ENCODE data around the gene PUS3. TPM values are rescaled to one million over a fixed set of nuclear protein-coding genes. Genes with fewer than 3 reads are reported as not detected.
"Not testable (repeated sequence)": the region's sequence is repeated elsewhere in the genome, so short reads cannot be mapped to it uniquely, and the experiment has no call there.

The PUS3 gene
- total RNA-seq, 6 donors from 2014 or later: 2.6 to 22.5 (median 10.0) TPM

DNA sequence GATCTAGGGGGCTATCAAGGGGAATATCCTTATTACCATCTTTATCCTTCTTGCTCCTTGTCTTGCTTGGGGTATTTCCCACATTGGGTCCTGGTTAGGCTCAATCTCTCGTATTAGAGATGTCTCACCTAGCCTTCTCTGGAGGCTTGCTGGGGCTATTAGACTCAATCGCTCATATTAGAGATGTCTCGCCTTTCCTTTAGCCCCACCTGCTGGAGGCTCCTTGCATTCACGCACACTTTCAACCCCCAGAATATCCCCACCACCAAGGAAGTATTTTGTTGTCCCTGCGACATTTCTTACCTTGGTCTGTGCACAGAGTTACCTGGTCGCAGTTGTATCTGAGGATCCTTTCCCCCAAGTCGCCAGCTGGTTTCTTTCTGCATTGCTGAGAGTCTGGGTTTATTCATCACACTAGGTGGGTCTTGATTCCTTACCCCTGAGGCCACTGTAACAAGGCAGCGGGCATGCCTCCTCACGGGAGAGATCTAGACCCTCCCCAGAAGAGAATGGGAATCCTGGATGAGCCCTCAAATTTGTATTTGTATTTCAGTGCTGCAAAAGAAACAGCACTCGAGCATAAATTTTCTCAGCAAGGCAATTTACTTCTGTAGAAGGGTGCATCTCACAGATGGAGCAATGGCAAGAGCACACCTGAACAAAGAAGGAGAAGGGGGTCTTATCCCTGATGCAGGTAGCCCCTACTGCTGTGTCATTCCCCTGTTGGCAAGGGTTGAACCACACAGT is 31.4 kb downstream of the PUS3 start:
- H3K27me3 ChIP-seq: no peaks in the 10 kb centered on the region
- DNase-seq: no peak

GRCh38 chr11:125869521-125869920 is 33.5 kb downstream of the PUS3 start:
- 65 to 77% methylated on average over 2 of the region's 2 CpGs for WGBS, 2 donors
- Histone ChIP-seq H3K27me3 (no peaks in the 10 kb centered on the region), H3K36me3 (no peaks in the 10 kb centered on the region), H3K9me3 (no peaks in the 10 kb centered on the region), H3K4me3 (no peak overlapping the region), H3K4me1 (no peaks in the 10 kb centered on the region), H3K27ac (no peak overlapping the region)
- DNase-seq: no peak
- TF ChIP-seq, protein P1, sequence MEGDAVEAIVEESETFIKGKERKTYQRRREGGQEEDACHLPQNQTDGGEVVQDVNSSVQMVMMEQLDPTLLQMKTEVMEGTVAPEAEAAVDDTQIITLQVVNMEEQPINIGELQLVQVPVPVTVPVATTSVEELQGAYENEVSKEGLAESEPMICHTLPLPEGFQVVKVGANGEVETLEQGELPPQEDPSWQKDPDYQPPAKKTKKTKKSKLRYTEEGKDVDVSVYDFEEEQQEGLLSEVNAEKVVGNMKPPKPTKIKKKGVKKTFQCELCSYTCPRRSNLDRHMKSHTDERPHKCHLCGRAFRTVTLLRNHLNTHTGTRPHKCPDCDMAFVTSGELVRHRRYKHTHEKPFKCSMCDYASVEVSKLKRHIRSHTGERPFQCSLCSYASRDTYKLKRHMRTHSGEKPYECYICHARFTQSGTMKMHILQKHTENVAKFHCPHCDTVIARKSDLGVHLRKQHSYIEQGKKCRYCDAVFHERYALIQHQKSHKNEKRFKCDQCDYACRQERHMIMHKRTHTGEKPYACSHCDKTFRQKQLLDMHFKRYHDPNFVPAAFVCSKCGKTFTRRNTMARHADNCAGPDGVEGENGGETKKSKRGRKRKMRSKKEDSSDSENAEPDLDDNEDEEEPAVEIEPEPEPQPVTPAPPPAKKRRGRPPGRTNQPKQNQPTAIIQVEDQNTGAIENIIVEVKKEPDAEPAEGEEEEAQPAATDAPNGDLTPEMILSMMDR (IDR thresholded peaks at IDR 0.05): no peak
- TF ChIP-seq POLR2A (IDR thresholded peaks at IDR 0.05) (no peak), EP300 (IDR thresholded peaks at IDR 0.05) (no peak), POLR2AphosphoS5 (IDR thresholded peaks at IDR 0.05) (no peak)
- no peak for ATAC-seq (ENCODE audit: low FRiP score in 2 of 2)

More for the DNA sequence above, 31.4 kb downstream of the PUS3 start:
- no peaks in the 10 kb centered on the region for H3K36me3 ChIP-seq
- H3K27ac ChIP-seq: no peak overlapping the region
- TF ChIP-seq POLR2AphosphoS5 (IDR thresholded peaks at IDR 0.05): no peak
- no peak for TF ChIP-seq EP300 (IDR thresholded peaks at IDR 0.05)
- TF ChIP-seq POLR2A (IDR thresholded peaks at IDR 0.05): no peak
- TF ChIP-seq, protein P1 (IDR thresholded peaks at IDR 0.05): peak in 4 of 6 experiments; percentile 30 to 46 (median 38)
- H3K4me1 ChIP-seq: no peaks in the 10 kb centered on the region
- WGBS, 2 donors: 77 to 82% methylated on average over 10 of the region's 10 CpGs
- peak in 1 of 2 donors; percentile 73 for ATAC-seq (ENCODE audit: low FRiP score in 2 of 2)
- no peak overlapping the region for H3K4me3 ChIP-seq
- H3K9me3 ChIP-seq: no peaks in the 10 kb centered on the region

GRCh38 chr11:125865354-125865753 is 37.7 kb downstream of the PUS3 start:
- H3K9me3 ChIP-seq; H3K36me3 ChIP-seq; ATAC-seq (ENCODE audit: low FRiP score in 2 of 2); H3K4me1 ChIP-seq; H3K27me3 ChIP-seq; H3K27ac ChIP-seq; H3K4me3 ChIP-seq; DNase-seq: not testable (repeated sequence)
- WGBS, 2 donors: 88 to 96% methylated on average over 4 of the region's 4 CpGs

DNA sequence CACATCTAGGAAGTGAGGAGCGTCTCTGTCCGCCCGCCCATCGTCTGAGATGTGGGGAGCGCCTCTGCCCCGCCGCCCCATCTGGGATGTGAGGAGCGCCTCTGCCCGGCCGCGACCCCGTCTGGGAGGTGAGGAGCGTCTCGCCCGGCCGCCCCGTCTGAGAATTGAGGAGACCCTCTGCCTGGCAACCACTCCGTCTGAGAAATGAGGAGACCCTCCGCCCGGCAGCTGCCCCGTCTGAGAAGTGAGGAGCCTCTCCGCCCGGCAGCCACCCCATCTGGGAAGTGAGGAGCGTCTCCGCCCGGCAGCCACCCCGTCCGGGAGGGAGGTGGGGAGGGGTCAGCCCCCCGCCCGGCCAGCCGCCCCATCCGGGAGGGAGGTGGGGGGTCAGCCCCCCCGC is 40.2 kb downstream of the PUS3 start:
- H3K27ac ChIP-seq; H3K4me3 ChIP-seq; H3K36me3 ChIP-seq; H3K4me1 ChIP-seq; ATAC-seq (ENCODE audit: low FRiP score in 2 of 2); H3K27me3 ChIP-seq; H3K9me3 ChIP-seq: not testable (repeated sequence)
- peak in 1 of 2 donors; percentile 63 for DNase-seq
- WGBS, 2 donors: 90% methylated on average over 8 of the region's 33 CpGs; no CpG with 5 or more reads in 1 of the 2 donors

- peak in 1 of 2 donors; percentile 32 for DNase-seq
- not testable (repeated sequence) for H3K9me3 ChIP-seq; H3K4me3 ChIP-seq; H3K27me3 ChIP-seq; H3K27ac ChIP-seq; H3K4me1 ChIP-seq; ATAC-seq (ENCODE audit: low FRiP score in 2 of 2); H3K36me3 ChIP-seq
- 89 to 94% methylated on average over 7 to 9 of the region's 9 CpGs for WGBS, 2 donors
Observed at GRCh38 chr11:125857670-125858069, 45.3 kb downstream of the PUS3 start.

GRCh38 chr11:125846188-125846587 is 56.8 kb downstream of the PUS3 start:
- DNase-seq: no peak
- ATAC-seq (ENCODE audit: low FRiP score in 2 of 2): no peak
- no peak for TF ChIP-seq POLR2A (IDR thresholded peaks at IDR 0.05)
- TF ChIP-seq EP300 (IDR thresholded peaks at IDR 0.05): no peak
- no peak for TF ChIP-seq POLR2AphosphoS5 (IDR thresholded peaks at IDR 0.05)
- TF ChIP-seq, protein P1 (IDR thresholded peaks at IDR 0.05): no peak

More at GRCh38 chr11:125846188-125846587, 56.8 kb downstream of the PUS3 start:
- no peaks in the 10 kb centered on the region for H3K27me3 ChIP-seq
- peaks cover 6 to 22% (median 16%) of the 10 kb centered on the region in 4 donors for H3K9me3 ChIP-seq
- H3K4me3 ChIP-seq: no peak overlapping the region
- no peak overlapping the region for H3K27ac ChIP-seq
- H3K4me1 ChIP-seq: no peaks in the 10 kb centered on the region
- no peaks in the 10 kb centered on the region for H3K36me3 ChIP-seq

Other genes with a start within 250 kb of the PUS3 start
- not detected for gene ACRV1, start 222.4 kb downstream of the PUS3 start, total RNA-seq
- not detected for gene PATE1, start 156.9 kb downstream of the PUS3 start, total RNA-seq
- gene PATE2, start 124.4 kb downstream of the PUS3 start, total RNA-seq: not detected
- not detected for gene PATE3, start 115.1 kb downstream of the PUS3 start, total RNA-seq
- gene PATE4, start 69.9 kb downstream of the PUS3 start, total RNA-seq: not detected
- 1 to 10 TPM in 5 of 6 donors, under 1 TPM in 1; 0.55 to 6.3 (median 3.8) TPM for gene HYLS1, start 15.5 kb downstream of the PUS3 start, total RNA-seq
- under 1 TPM in 1 of 6 donors, not detected in 5; 0.31 TPM for gene DDX25, start 1.3 kb upstream of the PUS3 start, total RNA-seq
- gene VSIG10L2, start 42.8 kb upstream of the PUS3 start, total RNA-seq: under 1 TPM in 1 of 6 donors, not detected in 5; 0.13 TPM
- gene CDON, start 159.7 kb upstream of the PUS3 start, total RNA-seq: 10 to 100 TPM in 5 of 6 donors, 1 to 10 TPM in 1; 4.0 to 24.2 (median 13.5) TPM